CD8-positive, alpha-beta memory T cell (primary cell): ENCODE data around the gene CEP97. TPM values are rescaled to one million over a fixed set of nuclear protein-coding genes. Genes with fewer than 3 reads are reported as not detected.

Experiments
- CTCF ChIA-PET: fragments of 350-600 bp; sonication (Branson Sonifier 250); formaldehyde crosslinking; loops from one replicate; lab custom pipeline; 2021; ENCODE audit warnings: antibody characterized with exemption; lab: Charles Lee
- POLR2A ChIA-PET: fragments of 350-600 bp; sonication (Branson Sonifier 250); formaldehyde crosslinking; loops from one replicate; lab custom pipeline; 2021; ENCODE audit warnings: antibody characterized with exemption; lab: Charles Lee
- DNase-seq, 5 donors: peaks; one replicate each; pipeline versions ENCODE4 v3.0.0 to v3.0.0-alpha.2; 2020 to 2022; ENCODE audit warnings: mixed read lengths in 1 of 5
- H3K27ac ChIP-seq: one replicate; pipeline ENCODE4 v1.7.0; 2013; ENCODE audit warnings: low read depth, mild to moderate bottlenecking, low read length, moderate library complexity
- H3K27me3 ChIP-seq: 2 replicates; pipeline ENCODE4 v1.7.0; 2013; ENCODE audit warnings: low read length, mild to moderate bottlenecking; ENCODE audit not compliant: insufficient read depth, poor library complexity, severe bottlenecking
- H3K36me3 ChIP-seq: 2 replicates; pipeline ENCODE4 v1.7.0; 2013; ENCODE audit warnings: mild to moderate bottlenecking, low read length, moderate library complexity; ENCODE audit not compliant: insufficient read depth
- H3K4me1 ChIP-seq: 2 replicates; pipeline ENCODE4 v1.7.0; 2013; ENCODE audit warnings: mild to moderate bottlenecking, low read length, moderate library complexity; ENCODE audit not compliant: insufficient read depth
- H3K4me3 ChIP-seq: 2 replicates; pipeline ENCODE4 v1.7.0; 2013; ENCODE audit warnings: mild to moderate bottlenecking, low read length
- H3K9me3 ChIP-seq: 2 replicates; pipeline ENCODE4 v1.7.0; 2013; ENCODE audit warnings: mild to moderate bottlenecking, low read length
- H3K27ac Mint-ChIP-seq, 8 donors: one replicate each; pipeline ENCODE4 v1.8.0; 2020 to 2021; ENCODE audit warnings: mixed read lengths in 8 of 8, mild to moderate bottlenecking in 6 of 8, inconsistent platforms in 3 of 8, moderate library complexity in 3 of 8
- H3K27me3 Mint-ChIP-seq, 2 donors: one replicate each; pipeline ENCODE4 v1.8.0; 2020 to 2021; ENCODE audit warnings: mixed read lengths in 2 of 2, mild to moderate bottlenecking in 1 of 2, moderate library complexity in 1 of 2
- H3K36me3 Mint-ChIP-seq, 3 donors: one replicate each; pipeline ENCODE4 v1.8.0; 2020 to 2021; ENCODE audit warnings: mixed read lengths in 3 of 3, inconsistent platforms in 1 of 3, mild to moderate bottlenecking in 1 of 3
- H3K4me1 Mint-ChIP-seq, 3 donors: one replicate each; pipeline ENCODE4 v1.8.0; 2020 to 2021; ENCODE audit warnings: mixed read lengths in 3 of 3, inconsistent platforms in 1 of 3, mild to moderate bottlenecking in 1 of 3
- H3K4me3 Mint-ChIP-seq, 7 donors: one replicate each; pipeline ENCODE4 v1.8.0; 2020 to 2021; ENCODE audit warnings: mixed read lengths in 7 of 7, mild to moderate bottlenecking in 6 of 7, moderate library complexity in 4 of 7, inconsistent platforms in 2 of 7
- H3K9me3 Mint-ChIP-seq, 5 donors: one replicate each; pipeline ENCODE4 v1.8.0; 2020 to 2022; ENCODE audit warnings: mixed read lengths in 5 of 5, mild to moderate bottlenecking in 3 of 5, moderate library complexity in 2 of 5, inconsistent platforms in 1 of 5
- polyA plus RNA-seq: library from polyadenylated mRNA; unstranded; fragments of 300-500 nt; fragmentation: Illumina TruSeq; gene quantifications from one replicate; pipeline ENCODE4 v1.2.3, GENCODE V29; 2021
- total RNA-seq, 2 experiments: library from RNA; stranded (reverse); gene quantifications; one replicate each; pipeline ENCODE4 v1.2.3, GENCODE V29; 2021

CEP97 gene
- total and polyA plus RNA-seq, 3 experiments from 2014 or later, result 4.5 to 17.3 (median 16.6) TPM

DNA sequence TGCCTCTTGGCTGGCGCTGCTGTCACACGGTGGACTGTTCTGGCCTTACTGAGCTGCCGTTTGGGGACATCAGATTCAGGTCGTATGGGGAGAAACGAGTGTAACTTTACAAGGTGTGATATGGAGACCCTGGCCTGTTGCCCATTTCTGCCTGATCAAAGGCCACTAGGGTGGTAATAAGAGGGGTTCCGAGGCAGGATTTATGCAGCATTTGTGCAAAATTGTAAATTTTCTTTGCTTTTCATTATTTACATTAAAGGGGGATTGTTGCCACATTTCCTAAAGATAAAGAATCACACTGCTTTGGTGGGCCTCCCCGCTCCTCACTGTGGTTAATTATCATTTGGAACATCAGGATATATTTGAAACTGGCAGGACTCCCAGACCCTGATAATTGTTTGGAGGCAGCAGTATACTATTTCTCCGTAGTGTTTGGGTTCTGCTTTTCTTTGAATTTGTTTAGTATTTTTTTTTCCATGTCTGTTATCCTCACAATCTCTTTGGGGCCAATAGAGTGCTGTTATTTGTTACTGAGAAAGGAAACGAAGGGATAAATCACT lies 55.5 kb downstream of the CEP97 start:
- DNase-seq, result no peak
- Histone ChIP-seq H3K4me1 (peaks cover 53% of the 10 kb centered on the region), H3K27me3 (no peaks in the 10 kb centered on the region), H3K4me3 (peak overlapping the region; percentile 68), H3K36me3 (peaks cover 9% of the 10 kb centered on the region), H3K27ac (peak overlapping the region; percentile 80), H3K9me3 (no peaks in the 10 kb centered on the region)
- Mint-ChIP-seq H3K4me3 (peak overlapping the region; percentile 89 to 97 (median 94)), H3K36me3 (peaks cover 10 to 40% (median 10%) of the 10 kb centered on the region in 3 donors), H3K4me1 (peaks cover 48 to 59% (median 58%) of the 10 kb centered on the region in 3 donors), H3K27ac (peak overlapping the region; percentile 97 to 99 (median 98)), H3K9me3 (no peaks in the 10 kb centered on the region), H3K27me3 (peaks cover 0 to 3% of the 10 kb centered on the region in 2 donors)
- CTCF ChIA-PET, result interaction anchor here (1.3 to 1.4 kb wide), 2 partner anchors 23 to 58 kb away, joined by 4 to 7 read pairs; no protein-coding TSS in a partner anchor
- POLR2A ChIA-PET, result interaction anchor here (1.2 to 2.1 kb wide), 6 partner anchors 11 to 206 kb away, joined by 3 to 15 read pairs (median 7); partner anchors contain the start of genes CEP97, NFKBIZ and PCNP

DNA sequence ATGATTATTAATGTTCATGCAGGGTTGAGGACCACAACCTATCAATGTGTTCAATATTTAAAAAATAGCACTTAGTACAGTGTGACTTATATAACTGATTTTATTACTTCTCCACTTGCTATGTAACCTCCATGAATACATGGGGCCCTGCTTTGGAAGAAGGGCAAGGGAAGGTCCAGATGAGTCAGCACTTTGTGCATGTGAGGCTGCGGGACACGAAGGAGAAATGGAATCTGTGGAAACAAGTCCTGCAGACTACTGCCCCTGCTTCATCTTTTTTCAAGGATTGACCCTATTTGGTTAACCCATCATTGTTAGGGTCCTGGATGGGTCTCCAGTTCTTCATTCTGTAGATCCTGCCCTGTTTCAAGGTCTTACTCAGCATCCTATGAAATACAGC lies 56.2 kb downstream of the CEP97 start:
- H3K4me1 ChIP-seq, result peaks cover 59% of the 10 kb centered on the region

DNA sequence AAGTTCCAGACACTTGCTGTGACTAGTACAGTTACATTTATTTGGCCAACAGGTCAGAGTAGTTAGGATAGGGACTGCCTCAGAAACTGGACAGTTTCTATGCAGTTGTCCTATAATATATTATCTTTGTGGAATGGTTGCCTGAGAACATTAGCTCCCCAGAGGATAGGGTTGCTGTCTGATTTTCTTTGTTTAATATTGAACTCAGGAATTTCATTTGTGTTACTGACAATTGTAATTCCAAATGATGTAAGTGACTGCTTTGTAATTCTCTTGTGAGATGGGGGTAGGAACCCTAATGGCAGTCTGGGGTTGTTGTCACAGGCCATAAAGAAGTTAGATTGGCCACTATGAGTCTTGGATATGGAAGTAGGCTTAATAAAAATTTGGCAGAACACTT lies 56.8 kb downstream of the CEP97 start:
- Histone ChIP-seq H3K4me3 (no peak overlapping the region), H3K27ac (no peak overlapping the region), H3K27me3 (no peaks in the 10 kb centered on the region), H3K36me3 (peaks cover 16% of the 10 kb centered on the region), H3K4me1 (peaks cover 64% of the 10 kb centered on the region), H3K9me3 (no peaks in the 10 kb centered on the region)
- DNase-seq, result no peak
- Mint-ChIP-seq H3K4me3 (peak overlapping the region in 6 of 7 donors; percentile 33 to 97 (median 94)), H3K9me3 (no peaks in the 10 kb centered on the region), H3K4me1 (peaks cover 58 to 71% (median 71%) of the 10 kb centered on the region in 3 donors), H3K27ac (peak overlapping the region in 7 of 8 donors; percentile 10 to 98 (median 97)), H3K27me3 (peaks cover 0 to 3% of the 10 kb centered on the region in 2 donors), H3K36me3 (peaks cover 10 to 52% (median 17%) of the 10 kb centered on the region in 3 donors)
- ChIA-PET CTCF (interaction anchor here (1.5 kb wide), 1 partner anchor 22 kb away, joined by 3 read pairs; no protein-coding TSS in a partner anchor), POLR2A (no interaction called here)

More for the DNA sequence above, 56.2 kb downstream of the CEP97 start:
- Mint-ChIP-seq H3K9me3 (no peaks in the 10 kb centered on the region), H3K27me3 (peaks cover 0 to 3% of the 10 kb centered on the region in 2 donors), H3K4me3 (peak overlapping the region; percentile 89 to 97 (median 94)), H3K36me3 (peaks cover 10 to 47% (median 16%) of the 10 kb centered on the region in 3 donors), H3K27ac (peak overlapping the region; percentile 97 to 99 (median 98)), H3K4me1 (peaks cover 56 to 67% (median 66%) of the 10 kb centered on the region in 3 donors)
- Histone ChIP-seq H3K27me3 (no peaks in the 10 kb centered on the region), H3K9me3 (no peaks in the 10 kb centered on the region), H3K4me3 (peak overlapping the region; percentile 68), H3K27ac (no peak overlapping the region), H3K36me3 (peaks cover 11% of the 10 kb centered on the region)
- ChIA-PET POLR2A (interaction anchor here (2.1 kb wide), 1 partner anchor 56 kb away, joined by 15 read pairs; the partner anchor contains the start of gene CEP97), CTCF (interaction anchor here (1.5 kb wide), 1 partner anchor 22 kb away, joined by 3 read pairs; no protein-coding TSS in a partner anchor)
- DNase-seq, result no peak

DNA sequence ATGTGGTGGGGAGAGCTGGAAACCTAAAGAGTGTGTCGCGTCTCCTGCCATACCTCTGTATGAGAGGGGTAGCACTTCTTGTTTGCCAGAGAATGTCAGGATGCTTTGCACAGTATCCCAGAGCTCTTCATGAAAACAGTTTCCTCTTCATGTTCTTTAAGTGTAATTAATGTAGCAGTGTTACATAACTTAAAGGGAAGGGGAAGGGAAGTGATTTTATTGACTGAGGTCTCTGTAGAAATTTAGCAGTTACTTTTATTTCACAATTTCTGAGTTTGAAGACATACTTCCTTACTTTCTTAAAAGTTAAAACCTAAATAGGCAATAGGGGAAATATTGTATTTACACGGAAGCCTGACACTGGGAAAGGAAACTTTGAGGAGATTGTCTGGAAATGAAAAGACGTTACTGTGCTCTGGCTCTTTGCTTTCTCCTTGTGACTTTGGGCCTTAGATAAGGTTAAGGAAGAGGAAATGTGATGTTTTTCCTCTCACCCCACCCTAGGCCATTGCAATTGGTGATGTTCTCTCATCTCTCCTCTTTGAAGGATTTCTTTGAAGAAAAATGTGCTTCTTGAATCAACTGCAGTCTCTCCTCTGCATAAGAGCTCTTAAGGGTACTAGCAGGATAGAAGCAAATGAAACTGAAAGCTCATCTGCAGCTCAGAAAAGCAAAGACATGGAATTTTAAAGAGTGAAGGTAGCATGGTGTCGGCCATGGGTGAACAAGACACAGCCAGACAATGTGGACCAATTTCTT lies 60.6 kb downstream of the CEP97 start:
- H3K4me3 ChIP-seq, result peak overlapping the region; percentile 35
- peak in 1 of 5 donors; percentile 70 for DNase-seq
- Mint-ChIP-seq H3K27me3 (no peaks in the 10 kb centered on the region), H3K27ac (peak overlapping the region; percentile 20 to 93 (median 82)), H3K4me3 (peak overlapping the region in 6 of 7 donors; percentile 9 to 55 (median 24)), H3K9me3 (no peaks in the 10 kb centered on the region), H3K36me3 (peaks cover 20 to 77% (median 35%) of the 10 kb centered on the region in 3 donors), H3K4me1 (peaks cover 55 to 75% (median 69%) of the 10 kb centered on the region in 3 donors)
- no peaks in the 10 kb centered on the region for H3K9me3 ChIP-seq
- ChIA-PET CTCF (interaction anchor here (1.6 to 1.7 kb wide), 2 partner anchors 12 to 18 kb away, joined by 3 to 7 read pairs; no protein-coding TSS in a partner anchor), POLR2A (interaction anchor here (0.5 kb wide), 1 partner anchor 261 kb away, joined by 4 read pairs; no protein-coding TSS in a partner anchor)
- no peaks in the 10 kb centered on the region for H3K27me3 ChIP-seq
- H3K36me3 ChIP-seq, result peaks cover 18% of the 10 kb centered on the region
- H3K4me1 ChIP-seq, result peaks cover 65% of the 10 kb centered on the region
- no peak overlapping the region for H3K27ac ChIP-seq

DNA sequence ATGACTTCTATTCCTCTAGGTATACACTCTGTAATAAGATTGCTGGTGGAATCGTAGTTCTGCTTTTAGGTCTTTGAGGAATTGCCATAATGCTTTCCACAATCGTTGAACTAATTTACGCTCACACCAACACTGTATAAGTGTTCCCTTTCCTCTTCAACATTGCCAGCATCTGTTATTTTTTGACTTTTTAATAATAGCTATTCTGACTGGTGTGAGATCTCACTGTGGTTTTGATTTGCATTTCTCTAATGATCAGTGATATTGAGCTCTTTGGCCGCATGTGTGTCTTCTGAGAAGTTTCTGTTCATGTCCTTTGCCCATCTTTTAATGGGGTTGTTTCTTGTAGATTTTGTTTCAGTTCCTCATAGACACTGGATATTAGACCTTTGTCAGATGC lies 67.4 kb downstream of the CEP97 start:
- Histone ChIP-seq H3K27ac (no peak overlapping the region), H3K4me1 (peaks cover 44% of the 10 kb centered on the region), H3K9me3 (no peaks in the 10 kb centered on the region), H3K27me3 (no peaks in the 10 kb centered on the region), H3K36me3 (peaks cover 15% of the 10 kb centered on the region), H3K4me3 (no peak overlapping the region)
- H3K4me3 Mint-ChIP-seq, result peak overlapping the region in 1 of 7 donors; percentile 49
- no peaks in the 10 kb centered on the region for H3K27me3 Mint-ChIP-seq
- peaks cover 40 to 92% (median 54%) of the 10 kb centered on the region in 3 donors for H3K36me3 Mint-ChIP-seq
- H3K27ac Mint-ChIP-seq, result peak overlapping the region in 1 of 8 donors; percentile 19
- peaks cover 53 to 80% (median 75%) of the 10 kb centered on the region in 3 donors for H3K4me1 Mint-ChIP-seq
- DNase-seq, result no peak
- POLR2A ChIA-PET, result no interaction called here
- CTCF ChIA-PET, result interaction anchor here (1.4 kb wide), 1 partner anchor 11 kb away, joined by 5 read pairs; no protein-coding TSS in a partner anchor
- peaks cover 0 to 6% (median 0%) of the 10 kb centered on the region in 5 donors for H3K9me3 Mint-ChIP-seq

DNA sequence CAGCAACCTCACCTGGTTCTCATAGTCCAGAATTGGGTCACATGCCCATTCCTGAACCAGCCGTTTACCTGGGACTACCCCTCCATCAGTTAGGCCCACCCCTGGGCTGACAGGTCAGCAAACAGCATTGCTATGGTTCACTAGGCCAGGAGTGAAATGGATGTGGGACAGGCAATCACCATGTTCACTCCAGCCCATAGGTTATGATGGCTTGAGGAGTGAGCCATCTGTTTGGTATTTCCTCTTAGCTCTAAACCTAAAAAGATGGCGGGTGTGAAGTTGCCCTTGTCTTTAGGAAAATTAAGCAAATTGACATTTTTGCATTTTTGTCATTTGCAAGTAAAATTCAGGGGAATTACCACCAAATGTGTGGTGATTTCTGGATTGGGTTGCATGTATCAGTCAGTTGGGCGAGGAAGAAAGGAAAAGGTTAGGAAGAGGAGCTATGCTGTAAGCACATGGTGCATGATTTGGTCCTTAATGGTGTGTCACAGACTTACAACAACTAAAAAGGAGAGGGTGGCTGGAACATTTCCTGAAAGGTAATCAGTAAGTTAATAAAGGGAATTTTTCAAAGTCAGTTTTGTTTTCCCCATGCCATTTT lies 71.8 kb downstream of the CEP97 start:
- no peaks in the 10 kb centered on the region for H3K27me3 Mint-ChIP-seq
- H3K27ac Mint-ChIP-seq, result peak overlapping the region in 5 of 8 donors; percentile 4 to 83 (median 36)
- peaks cover 0 to 6% (median 0%) of the 10 kb centered on the region in 5 donors for H3K9me3 Mint-ChIP-seq
- H3K4me1 ChIP-seq, result peaks cover 28% of the 10 kb centered on the region
- H3K27me3 ChIP-seq, result no peaks in the 10 kb centered on the region
- ChIA-PET POLR2A (no interaction called here), CTCF (interaction anchor here (1.0 kb wide), 1 partner anchor 10 kb away, joined by 3 read pairs; no protein-coding TSS in a partner anchor)
- H3K4me3 Mint-ChIP-seq, result no peak overlapping the region
- peaks cover 44 to 66% (median 62%) of the 10 kb centered on the region in 3 donors for H3K4me1 Mint-ChIP-seq
- DNase-seq, result no peak
- H3K4me3 ChIP-seq, result no peak overlapping the region
- peaks cover 31 to 77% (median 40%) of the 10 kb centered on the region in 3 donors for H3K36me3 Mint-ChIP-seq
- H3K9me3 ChIP-seq, result no peaks in the 10 kb centered on the region
- H3K27ac ChIP-seq, result no peak overlapping the region
- peaks cover 15% of the 10 kb centered on the region for H3K36me3 ChIP-seq

DNA sequence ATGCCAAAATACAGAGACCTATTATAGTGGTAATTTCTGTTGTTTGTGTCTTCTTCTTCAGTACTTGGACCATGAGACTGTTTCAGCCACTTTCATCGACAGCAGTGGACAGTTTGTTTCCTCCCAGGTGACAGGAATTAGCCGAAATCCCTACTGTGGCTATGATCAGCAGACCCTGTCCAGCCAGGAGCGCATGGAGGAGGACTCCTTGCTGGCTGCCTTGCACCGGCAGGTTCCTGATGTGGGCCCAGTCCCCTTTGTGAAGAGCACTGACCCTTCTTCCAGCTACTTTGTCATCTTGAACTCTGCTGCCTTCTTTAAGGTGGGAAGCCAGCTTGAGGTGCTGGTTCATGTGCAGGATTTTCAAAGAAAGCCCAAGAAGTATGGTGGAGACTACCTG lies 76.8 kb downstream of the CEP97 start:
- Mint-ChIP-seq H3K4me1 (peaks cover 24 to 44% (median 42%) of the 10 kb centered on the region in 3 donors), H3K27ac (peak overlapping the region in 5 of 8 donors; percentile 22 to 80 (median 37)), H3K4me3 (no peak overlapping the region), H3K36me3 (peaks cover 7 to 71% (median 18%) of the 10 kb centered on the region in 3 donors), H3K9me3 (no peaks in the 10 kb centered on the region), H3K27me3 (no peaks in the 10 kb centered on the region)
- Histone ChIP-seq H3K4me1 (peaks cover 15% of the 10 kb centered on the region), H3K27ac (no peak overlapping the region), H3K27me3 (no peaks in the 10 kb centered on the region), H3K36me3 (no peaks in the 10 kb centered on the region), H3K9me3 (no peaks in the 10 kb centered on the region), H3K4me3 (no peak overlapping the region)
- ChIA-PET CTCF (interaction anchor here (1.1 to 4.9 kb wide), 4 partner anchors 13 to 428 kb away, joined by 3 to 34 read pairs (median 12); no protein-coding TSS in a partner anchor), POLR2A (interaction anchor here (0.8 kb wide), 1 partner anchor 80 kb away, joined by 3 read pairs; no protein-coding TSS in a partner anchor)
- no peak for DNase-seq
